Thyroid gland (tissue), 4 donors: ENCODE data around the gene PRKD2.

Source experiments
- POLR2A ChIP-seq, 2 donors: fragments of 450-650 bp; IDR thresholded peaks; one replicate each; pipeline ENCODE4 v1.6.1; 2017; ENCODE audit warnings: antibody characterized with exemption in 2 of 2, mild to moderate bottlenecking in 2 of 2, moderate library complexity in 1 of 2
- TF ChIP-seq, protein P1 (sequence below), 6 experiments: fragments of 200-600 bp in 3 of 6; fragments of 450-650 bp in 3 of 6; sonication (generic) in 3 of 6; IDR thresholded peaks; one replicate each; pipeline ENCODE4 v1.5.1; 2016 to 2019; ENCODE audit warnings: antibody characterized with exemption in 6 of 6, mild to moderate bottlenecking in 2 of 6, inconsistent platforms in 1 of 6, moderate library complexity in 1 of 6

GRCh38 chr19:46660008-46660517 is 56.9 kb downstream of the PRKD2 start:
- TF ChIP-seq, protein P1, sequence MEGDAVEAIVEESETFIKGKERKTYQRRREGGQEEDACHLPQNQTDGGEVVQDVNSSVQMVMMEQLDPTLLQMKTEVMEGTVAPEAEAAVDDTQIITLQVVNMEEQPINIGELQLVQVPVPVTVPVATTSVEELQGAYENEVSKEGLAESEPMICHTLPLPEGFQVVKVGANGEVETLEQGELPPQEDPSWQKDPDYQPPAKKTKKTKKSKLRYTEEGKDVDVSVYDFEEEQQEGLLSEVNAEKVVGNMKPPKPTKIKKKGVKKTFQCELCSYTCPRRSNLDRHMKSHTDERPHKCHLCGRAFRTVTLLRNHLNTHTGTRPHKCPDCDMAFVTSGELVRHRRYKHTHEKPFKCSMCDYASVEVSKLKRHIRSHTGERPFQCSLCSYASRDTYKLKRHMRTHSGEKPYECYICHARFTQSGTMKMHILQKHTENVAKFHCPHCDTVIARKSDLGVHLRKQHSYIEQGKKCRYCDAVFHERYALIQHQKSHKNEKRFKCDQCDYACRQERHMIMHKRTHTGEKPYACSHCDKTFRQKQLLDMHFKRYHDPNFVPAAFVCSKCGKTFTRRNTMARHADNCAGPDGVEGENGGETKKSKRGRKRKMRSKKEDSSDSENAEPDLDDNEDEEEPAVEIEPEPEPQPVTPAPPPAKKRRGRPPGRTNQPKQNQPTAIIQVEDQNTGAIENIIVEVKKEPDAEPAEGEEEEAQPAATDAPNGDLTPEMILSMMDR (IDR thresholded peaks at IDR 0.05) = no peak
- no peak for TF ChIP-seq POLR2A (IDR thresholded peaks at IDR 0.05)
